Activated CD8-positive, alpha-beta memory T cell treated with anti-CD3 and anti-CD28 coated beads for 1 hour (primary cell): ENCODE data around the gene EYA2.

Source experiments
- DNase-seq, 2 donors: peaks; one replicate each; pipeline ENCODE4 v3.0.0-alpha.2; 2020; ENCODE audit warnings: low read depth in 1 of 2; ENCODE audit errors: extremely low read depth in 1 of 2

The EYA2 gene

GRCh38 chr20:47237715-47238114 lies 343.1 kb downstream of the EYA2 start:
- no peak for DNase-seq
